Stimulated activated CD8-positive, alpha-beta memory T cell treated with anti-CD3 and anti-CD28 coated beads, Interleukin-15, amount 100 ng/mL, for 1 hour (primary cell): ENCODE measurements around the gene LENG1.
A peak's percentile ranks its signal among the peaks of the same experiment; 100 is the strongest.
"Not testable (repeated sequence)": the region's sequence is repeated elsewhere in the genome, so short reads cannot be mapped to it uniquely, and the experiment has no call there.

ENCODE experiments used
- DNase-seq: peaks from one replicate; pipeline ENCODE4 v3.0.0-alpha.2; 2020; ENCODE audit warnings: low read depth

The LENG1 gene

GRCh38 chr19:54189735-54190502 lies 30.4 kb upstream of the LENG1 start:
- DNase-seq, result peak; percentile 99

- DNase-seq, result no peak
Observed at GRCh38 chr19:54189145-54189734, 29.7 kb upstream of the LENG1 start, which contains the start of gene MBOAT7. Gene MBOAT7 (minus strand): TSS chr19:54189580. CDS start chr19:54188508, 1,072 bp downstream.

DNA sequence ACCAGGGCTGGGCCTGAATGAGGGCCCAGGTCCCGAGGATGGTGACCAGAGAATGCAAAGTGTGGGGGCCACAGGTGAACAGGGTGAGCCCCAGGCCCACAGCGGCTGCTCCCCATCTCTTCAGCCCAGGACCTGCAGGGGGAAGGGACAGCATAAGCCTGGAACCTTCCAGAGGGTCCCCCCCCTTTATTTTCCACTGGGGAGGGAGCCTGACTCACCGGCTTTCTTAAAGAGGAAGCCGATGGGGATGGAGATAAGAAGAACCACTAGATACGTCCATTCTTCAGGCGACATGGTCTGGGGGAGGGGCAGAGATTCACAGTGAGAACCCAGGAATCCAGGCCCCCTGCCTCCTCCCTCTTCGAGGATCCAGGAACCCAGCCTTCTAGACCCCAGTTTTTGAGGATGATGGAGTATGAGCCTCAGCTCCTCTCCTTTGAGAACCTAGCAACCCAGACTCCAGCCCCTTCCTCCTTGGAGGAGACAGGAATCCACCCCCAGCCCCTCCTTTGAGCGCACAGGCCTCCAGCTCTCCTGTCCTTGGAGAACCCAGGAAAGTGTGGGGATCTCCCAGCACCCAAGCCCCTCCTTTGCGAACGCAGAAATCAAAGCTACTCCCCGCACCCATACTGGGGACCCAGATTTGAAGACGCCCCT lies 28.8 kb upstream of the LENG1 start:
- DNase-seq, result peak; percentile 45

- no peak for DNase-seq
Observed at GRCh38 chr19:54186934-54187381, 27.4 kb upstream of the LENG1 start.

DNA sequence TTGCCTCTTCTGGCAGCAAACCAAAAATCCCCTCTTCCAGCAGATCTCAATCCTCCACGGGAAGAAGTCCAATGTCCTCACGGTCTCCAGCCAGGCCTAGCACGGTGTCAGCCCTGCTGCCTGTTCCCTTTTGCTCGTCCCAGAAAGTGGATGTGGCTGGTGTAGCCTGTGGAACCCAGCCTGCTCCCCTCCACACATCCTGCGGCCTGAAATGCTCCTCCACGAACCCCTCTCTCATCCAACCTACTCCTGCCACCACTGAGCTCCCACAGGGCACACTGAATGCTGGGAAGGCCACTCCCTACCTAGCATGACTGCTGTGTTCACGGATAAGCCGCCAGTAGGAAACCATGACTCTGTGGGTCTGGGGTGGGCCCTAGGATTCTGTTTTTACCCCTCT lies 26.8 kb upstream of the LENG1 start:
- DNase-seq, result no peak

GRCh38 chr19:54183431-54183830 lies 23.9 kb upstream of the LENG1 start:
- DNase-seq, result no peak

DNA sequence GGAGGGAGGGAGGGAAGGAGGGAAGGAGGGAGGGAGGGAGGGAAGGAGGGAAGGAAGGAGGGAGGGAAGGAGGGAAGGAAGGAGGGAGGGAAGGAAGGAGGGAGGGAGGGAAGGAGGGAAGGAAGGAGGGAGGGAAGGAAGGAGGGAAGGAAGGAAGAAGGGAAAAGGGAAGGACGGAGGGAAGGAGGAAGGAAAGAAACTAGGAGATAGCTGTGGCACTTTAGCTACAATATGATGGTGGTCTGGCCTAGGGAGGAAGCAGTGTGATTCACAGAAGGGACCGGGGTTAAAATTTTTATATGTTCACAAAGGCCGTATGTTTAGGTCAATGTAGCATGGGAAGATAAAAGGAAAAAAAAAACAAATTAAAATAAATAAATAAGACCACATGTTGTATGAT lies 22.4 kb upstream of the LENG1 start:
- DNase-seq, result not testable (repeated sequence)

DNA sequence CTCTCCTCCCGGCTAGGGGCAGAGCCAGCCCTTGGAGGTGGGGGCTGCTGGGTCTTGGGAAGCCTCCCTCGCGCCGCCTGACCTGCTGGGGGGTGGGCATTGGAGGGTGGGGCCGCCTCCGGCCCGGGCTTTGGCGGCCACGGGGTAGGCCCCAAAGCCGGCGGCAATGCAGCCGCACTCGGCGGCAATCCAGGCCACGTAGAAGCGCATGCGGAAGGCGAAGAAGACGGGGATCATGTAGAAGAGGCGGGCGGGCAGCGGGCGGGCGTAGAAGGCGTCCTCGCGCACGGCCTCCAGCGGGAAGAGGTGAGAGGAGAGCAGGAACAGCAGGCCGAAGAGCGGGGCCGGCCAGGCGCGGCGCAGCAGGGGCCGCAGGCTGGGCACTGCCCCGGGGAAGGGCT lies 21.2 kb upstream of the LENG1 start:
- no peak for DNase-seq

DNA sequence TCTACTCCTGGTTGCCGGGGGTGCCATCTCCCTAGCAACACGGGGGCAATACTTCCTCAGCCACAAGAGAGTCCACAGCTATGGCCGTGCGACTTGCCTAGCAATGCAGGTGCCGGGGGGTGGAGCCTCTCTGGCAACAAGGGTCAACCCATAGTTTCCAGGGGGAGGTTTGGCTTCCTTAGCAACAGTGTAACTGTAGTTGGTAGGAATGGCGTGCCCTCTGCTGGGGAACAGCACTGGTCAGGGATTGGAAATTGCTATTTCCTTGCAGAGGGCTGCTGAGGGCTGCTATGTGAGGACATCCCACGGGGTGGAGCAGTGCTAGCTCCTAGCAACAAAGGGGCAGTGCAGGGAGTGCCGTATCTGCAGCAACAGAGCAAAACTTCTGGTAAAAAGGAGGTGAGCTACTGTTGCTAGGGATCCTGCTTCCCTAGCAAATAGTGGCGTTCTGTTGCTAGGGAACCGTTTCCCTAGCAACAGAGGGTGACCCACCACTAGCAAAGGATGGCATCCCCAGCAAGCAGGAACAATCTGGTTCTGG lies 20.5 kb upstream of the LENG1 start:
- no peak for DNase-seq

GRCh38 chr19:54179262-54179852 lies 19.8 kb upstream of the LENG1 start:
- no peak for DNase-seq

DNA sequence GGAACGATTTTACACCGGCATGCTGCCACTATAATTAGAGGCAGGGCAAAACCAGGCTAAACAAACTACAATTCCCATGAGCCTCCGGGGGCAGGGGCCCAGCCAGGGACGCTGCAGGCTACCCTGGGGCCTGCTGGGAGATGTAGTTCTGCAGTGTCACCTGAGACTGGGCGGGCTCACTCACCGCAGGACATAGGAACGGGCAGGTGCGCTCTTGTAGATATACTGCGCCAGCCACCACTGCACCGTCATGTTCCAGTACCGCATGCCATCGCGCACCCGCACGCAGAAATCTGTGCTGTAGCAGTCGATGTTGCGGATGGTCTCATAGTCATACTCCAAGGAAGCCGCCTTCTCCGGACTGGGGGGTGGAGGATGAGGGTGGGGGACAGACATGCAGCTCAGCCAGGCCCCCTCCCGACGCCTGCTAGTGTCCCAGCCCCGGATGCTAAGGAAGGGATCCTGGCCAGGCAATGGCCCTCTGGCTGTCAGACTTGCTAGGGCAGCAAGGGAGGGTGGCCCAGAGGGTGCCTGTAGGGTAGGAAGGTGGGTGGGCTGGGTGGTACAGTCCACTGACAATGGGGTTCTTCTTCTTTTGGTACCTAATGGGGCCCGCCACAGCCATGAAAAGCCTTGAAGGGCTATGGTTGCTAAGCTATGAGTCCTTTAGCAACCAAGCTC lies 19.2 kb upstream of the LENG1 start:
- no peak for DNase-seq

DNA sequence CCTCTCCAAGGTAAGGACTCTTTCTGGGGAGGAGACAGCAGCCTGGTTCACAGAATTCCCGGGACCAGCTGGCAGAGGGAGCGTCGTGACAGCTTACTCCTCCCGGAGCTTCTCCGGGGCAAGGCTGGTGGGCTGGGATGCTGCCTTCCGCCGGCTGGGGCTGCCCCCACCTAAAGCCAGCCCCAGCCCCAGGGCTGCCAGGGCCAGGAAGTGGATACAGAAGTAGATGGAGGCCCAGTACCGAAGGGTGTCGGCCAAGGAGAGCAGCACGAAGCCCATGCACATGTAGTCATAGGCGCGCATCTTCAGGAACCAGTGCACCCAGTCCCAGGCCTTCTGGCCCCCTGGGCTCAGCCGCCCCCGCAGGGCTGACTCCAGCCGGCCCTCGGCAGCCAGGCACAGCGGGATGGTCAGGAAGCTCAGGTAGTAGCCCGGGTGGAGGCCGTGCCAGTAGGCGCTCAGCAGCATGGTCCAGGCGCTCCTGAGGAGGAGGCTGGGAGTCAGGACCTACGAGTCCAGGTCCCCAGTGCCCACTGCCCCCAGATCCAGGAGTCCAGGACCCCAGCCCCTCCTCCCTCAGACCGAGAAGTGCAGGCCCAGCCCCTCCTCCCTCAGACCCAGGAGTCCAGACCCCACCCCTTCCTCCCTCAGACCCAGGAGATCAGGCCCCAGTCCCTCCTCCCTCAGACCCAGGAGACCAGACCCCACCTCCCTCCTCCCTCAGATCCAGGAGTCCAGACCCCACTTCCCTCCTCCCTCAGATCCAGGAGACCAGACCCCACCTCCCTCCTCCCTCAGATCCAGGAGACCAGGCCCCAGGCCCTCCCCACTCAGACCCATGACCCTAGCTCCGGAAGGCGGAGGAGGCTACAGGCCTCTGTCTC lies 14.7 kb upstream of the LENG1 start:
- no peak for DNase-seq

GRCh38 chr19:54173359-54173699 lies 13.8 kb upstream of the LENG1 start:
- DNase-seq, result no peak

- no peak for DNase-seq
Observed at GRCh38 chr19:54172471-54173358, 13.2 kb upstream of the LENG1 start, which contains the start of gene TMC4. Gene TMC4 (minus strand): TSS chr19:54173160. CDS start chr19:54173117, 43 bp downstream.

GRCh38 chr19:54171736-54172431 lies 12.4 kb upstream of the LENG1 start:
- DNase-seq, result not testable (repeated sequence)

GRCh38 chr19:54169149-54169740 lies 9.7 kb upstream of the LENG1 start:
- no peak for DNase-seq

DNA sequence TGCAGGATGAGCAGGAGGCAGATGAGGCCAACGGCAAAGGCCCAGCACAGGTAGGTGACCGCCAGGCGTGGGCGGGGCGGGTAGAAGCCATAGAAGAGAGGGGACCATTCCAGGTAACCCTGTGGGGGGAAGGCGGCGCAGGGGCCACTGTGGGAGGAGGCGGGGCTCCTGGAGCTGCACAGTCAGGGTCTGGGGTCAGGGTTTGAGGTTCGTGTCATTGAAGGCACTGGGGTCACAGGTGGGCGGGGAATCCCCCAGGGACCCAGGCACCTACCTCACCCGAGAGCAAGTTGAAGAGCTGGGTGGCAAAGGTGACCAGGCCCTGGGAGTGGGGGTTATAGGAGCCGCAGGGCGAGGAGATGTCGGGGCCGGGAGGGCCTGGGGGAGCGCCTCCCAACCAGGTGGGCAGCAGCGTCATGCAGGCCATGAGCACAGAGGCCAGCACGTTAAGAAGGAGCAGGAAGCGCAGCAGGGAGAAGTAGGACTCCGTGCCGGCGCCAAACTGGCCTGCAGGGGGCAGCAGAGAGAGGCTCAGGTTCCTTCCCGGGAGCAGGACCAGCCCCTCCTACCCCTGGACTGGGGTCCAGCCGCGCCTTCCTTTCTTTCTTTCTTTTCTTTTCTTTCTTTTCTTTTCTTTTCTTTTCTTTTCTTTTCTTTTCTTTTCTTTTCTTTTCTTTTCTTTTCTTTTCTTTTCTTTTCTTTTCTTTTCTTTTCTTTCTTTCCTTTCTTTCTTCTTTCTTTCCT lies 8.8 kb upstream of the LENG1 start:
- DNase-seq, result peak; percentile 92

GRCh38 chr19:54165222-54165621 lies 5.7 kb upstream of the LENG1 start:
- DNase-seq, result no peak
